GM12878 (cell line): ENCODE data around the gene FRG2B.

Experiments used
- CTCF ChIP-seq, 3 experiments: IDR thresholded peaks in 2 of 3; conservative IDR thresholded peaks in 1 of 3; 2 replicates each; pipeline ENCODE4 v1.5.1; 2011; ENCODE audit warnings: low read depth in 3 of 3, low read length in 3 of 3, mild to moderate bottlenecking in 3 of 3, control low read depth in 2 of 3, moderate library complexity in 2 of 3, inconsistent platforms in 1 of 3, mixed read lengths in 1 of 3; ENCODE audit not compliant: control insufficient read depth in 2 of 3, insufficient read depth in 1 of 3; ENCODE audit errors: extremely low read depth in 1 of 3
- ESRRA ChIP-seq: IDR thresholded peaks from 2 replicates; pipeline ENCODE4 v1.6.1; 2012; ENCODE audit warnings: mild to moderate bottlenecking, low read length, improper control_type of control experiment
- KDM1A ChIP-seq: fragments of 200-600 bp; sonication (generic); IDR thresholded peaks from 2 replicates; pipeline ENCODE4 v1.6.1; 2016; ENCODE audit warnings: borderline replicate concordance
- MYC ChIP-seq: IDR thresholded peaks from 2 replicates; pipeline ENCODE4 v1.6.1; 2011; ENCODE audit warnings: mild to moderate bottlenecking, low read length, moderate library complexity, inconsistent platforms; ENCODE audit not compliant: insufficient read depth, insufficient replicate concordance, insufficient read length, severe bottlenecking
- NBN ChIP-seq: fragments of 450-650 bp; IDR thresholded peaks from 2 replicates; pipeline ENCODE4 v1.6.1; 2016
- RB1 ChIP-seq: fragments of 450-650 bp; formaldehyde crosslinking; IDR thresholded peaks from 2 replicates; pipeline ENCODE4 v1.6.1; 2017; ENCODE audit warnings: mild to moderate bottlenecking, borderline replicate concordance
- SIN3A ChIP-seq: IDR thresholded peaks from 2 replicates; pipeline ENCODE4 v1.6.1; 2012; ENCODE audit warnings: low read depth, low read length, improper control_type of control experiment
- TF ChIP-seq, protein P1 (sequence below): fragments of 450-650 bp; IDR thresholded peaks from 2 replicates; pipeline ENCODE4 v1.6.1; 2014; ENCODE audit warnings: mild to moderate bottlenecking

- TF ChIP-seq CTCF (IDR thresholded peaks at IDR 0.05 in 2 of 3, conservative IDR thresholded peaks at IDR 0.05 in 1 of 3; ENCODE audit: control insufficient read depth in 2 of 3, extremely low read depth in 1 of 3, insufficient read depth in 1 of 3, low read depth in 3 of 3, low read length in 3 of 3) (no peak), NBN (no peak), MYC (no peak), RB1 (no peak), ESRRA (no peak), SIN3A (no peak), KDM1A (no peak)
- TF ChIP-seq, protein P1, sequence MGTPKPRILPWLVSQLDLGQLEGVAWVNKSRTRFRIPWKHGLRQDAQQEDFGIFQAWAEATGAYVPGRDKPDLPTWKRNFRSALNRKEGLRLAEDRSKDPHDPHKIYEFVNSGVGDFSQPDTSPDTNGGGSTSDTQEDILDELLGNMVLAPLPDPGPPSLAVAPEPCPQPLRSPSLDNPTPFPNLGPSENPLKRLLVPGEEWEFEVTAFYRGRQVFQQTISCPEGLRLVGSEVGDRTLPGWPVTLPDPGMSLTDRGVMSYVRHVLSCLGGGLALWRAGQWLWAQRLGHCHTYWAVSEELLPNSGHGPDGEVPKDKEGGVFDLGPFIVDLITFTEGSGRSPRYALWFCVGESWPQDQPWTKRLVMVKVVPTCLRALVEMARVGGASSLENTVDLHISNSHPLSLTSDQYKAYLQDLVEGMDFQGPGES, result no peak
These were observed 9.4 kb downstream of the FRG2B start for GRCh38 chr10:133617196-133617595.
